BJ (cell line): Measurements from ENCODE around the gene ABCF1. TPM values are rescaled to one million over a fixed set of nuclear protein-coding genes. Genes with fewer than 3 reads are reported as not detected.

Source experiments
- CTCF ChIA-PET: fragments of 350-600 bp; formaldehyde crosslinking; extraction: SDS; loops from one replicate; lab custom pipeline; 2021; ENCODE audit warnings: antibody characterized with exemption, inconsistent platforms; lab: Yijun Ruan, JAX
- POLR2A ChIA-PET: fragments of 300-600 bp; sonication (Branson Sonifier 250); formaldehyde crosslinking; extraction: SDS; loops from one replicate; lab custom pipeline; 2021; ENCODE audit warnings: antibody characterized with exemption; lab: Charles Lee
- DNase-seq: peaks from one replicate; pipeline ENCODE4 v3.0.0-alpha.2; 2011; ENCODE audit warnings: low read depth
- H3K27me3 ChIP-seq: 2 replicates; pipeline ENCODE4 v1.6.0; 2011; ENCODE audit warnings: low read length; ENCODE audit not compliant: control insufficient read depth, insufficient read depth
- H3K36me3 ChIP-seq: 2 replicates; pipeline ENCODE4 v1.5.1; 2011; ENCODE audit warnings: low read length; ENCODE audit not compliant: control insufficient read depth, insufficient read depth
- H3K4me3 ChIP-seq: 2 replicates; pipeline ENCODE4 v1.5.1; 2011; ENCODE audit warnings: low read depth, mild to moderate bottlenecking, control low read depth, low read length
- CTCF ChIP-seq: IDR thresholded peaks from 2 replicates; pipeline ENCODE4 v1.5.1; 2011; ENCODE audit warnings: low read depth, mild to moderate bottlenecking, control low read depth, inconsistent platforms, low read length, moderate library complexity; ENCODE audit not compliant: insufficient read depth
- polyA plus RNA-seq: library from polyadenylated mRNA; depleted of rRNA; stranded (reverse); fragments of >200 nt; gene quantifications from 2 replicates; pipeline ENCODE4 v1.2.3, GENCODE V29; 2011

ABCF1 gene
- polyA plus RNA-seq, 1 experiment, result 37.9 TPM

GRCh38 chr6:30555816-30556065 lies 15.5 kb upstream of the ABCF1 start:
- CTCF ChIA-PET, result interaction anchor here (1.7 to 5.3 kb wide), 5 partner anchors 10 to 74 kb away, joined by 5 to 37 read pairs (median 8); no protein-coding TSS in a partner anchor
- POLR2A ChIA-PET, result no interaction called here

DNA sequence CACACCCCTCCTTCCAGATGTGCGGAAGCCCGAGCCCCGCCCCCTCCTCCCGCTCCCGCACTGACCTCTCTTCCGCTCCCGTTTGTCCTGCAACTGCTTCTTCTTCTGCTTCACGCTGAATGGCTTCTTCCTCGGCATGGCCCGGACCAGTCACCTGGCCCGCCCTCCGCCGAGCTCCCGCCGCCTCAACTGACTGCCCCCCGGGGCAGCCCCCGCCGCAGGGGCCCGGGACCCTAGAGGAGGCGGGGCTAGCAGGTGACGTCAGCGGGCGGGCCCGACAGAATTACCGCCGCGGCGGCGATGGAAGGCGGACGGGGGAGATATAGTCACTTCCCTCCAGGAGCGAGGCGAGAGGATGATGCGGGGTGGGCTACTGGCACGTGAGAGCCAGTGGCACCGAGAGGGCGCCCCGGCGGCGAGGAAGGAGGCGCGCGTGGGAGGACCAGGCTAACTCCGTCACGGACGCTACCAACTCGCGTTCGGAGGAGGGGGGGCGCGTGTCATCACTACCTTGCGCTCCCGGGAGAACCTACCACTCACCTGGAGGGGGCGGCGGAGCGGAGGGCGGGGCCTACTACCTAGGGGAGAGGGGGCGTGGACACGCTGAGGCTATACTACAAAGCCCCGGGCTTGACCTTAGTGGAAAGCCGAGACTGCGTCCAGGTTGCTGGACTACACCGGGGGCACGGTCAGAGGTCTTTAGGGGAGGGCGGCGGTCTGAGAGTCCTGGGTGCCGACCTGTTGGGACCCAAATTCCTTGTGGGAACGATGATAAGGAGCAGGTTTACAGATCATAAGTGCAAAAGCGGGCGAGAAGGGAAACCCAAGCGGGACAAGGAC lies 15.0 kb upstream of the ABCF1 start, which contains the start of gene GNL1:
GNL1 (minus strand) TSS at position 424 of the 840 bp plus-strand sequence; CDS start at position 138, 286 bp downstream.
- peak within 1 kb of the TSS; percentile 65 for H3K4me3 ChIP-seq
- no peaks in the 10 kb centered on the region for H3K27me3 ChIP-seq
- POLR2A ChIA-PET, result no interaction called here
- TF ChIP-seq CTCF, result no peak; the same call in 1 of the 2 replicates
- H3K36me3 ChIP-seq, result peaks cover 14% of the 10 kb centered on the region
- peak; percentile 30 for DNase-seq
- CTCF ChIA-PET, result interaction anchor here (0.6 to 5.3 kb wide), 6 partner anchors 11 to 75 kb away, joined by 3 to 37 read pairs (median 7); partner anchors contain the start of gene ABCF1

More at GRCh38 chr6:30555816-30556065, 15.5 kb upstream of the ABCF1 start:
- Histone ChIP-seq H3K27me3 (no peaks in the 10 kb centered on the region), H3K4me3 (peak overlapping the region; percentile 65), H3K36me3 (peaks cover 18% of the 10 kb centered on the region)
- TF ChIP-seq CTCF, result no peak
- DNase-seq, result no peak

GRCh38 chr6:30556906-30557682 lies 14.1 kb upstream of the ABCF1 start, which contains the start of gene PRR3:
PRR3 (plus strand) TSS chr6:30557295; CDS start chr6:30557345, 50 bp downstream.
- no peaks in the 10 kb centered on the region for H3K27me3 ChIP-seq
- peak; percentile 44 for DNase-seq
- TF ChIP-seq CTCF, result no peak
- peaks cover 13% of the 10 kb centered on the region for H3K36me3 ChIP-seq
- POLR2A ChIA-PET, result interaction anchor here (1.0 kb wide), 1 partner anchor 14 kb away, joined by 3 read pairs; the partner anchor contains the start of gene ABCF1
- H3K4me3 ChIP-seq, result peak within 1 kb of the TSS; percentile 65
- CTCF ChIA-PET, result interaction anchor here (0.5 to 5.3 kb wide), 5 partner anchors 12 to 74 kb away, joined by 3 to 37 read pairs (median 4); partner anchors contain the start of gene ABCF1

DNA sequence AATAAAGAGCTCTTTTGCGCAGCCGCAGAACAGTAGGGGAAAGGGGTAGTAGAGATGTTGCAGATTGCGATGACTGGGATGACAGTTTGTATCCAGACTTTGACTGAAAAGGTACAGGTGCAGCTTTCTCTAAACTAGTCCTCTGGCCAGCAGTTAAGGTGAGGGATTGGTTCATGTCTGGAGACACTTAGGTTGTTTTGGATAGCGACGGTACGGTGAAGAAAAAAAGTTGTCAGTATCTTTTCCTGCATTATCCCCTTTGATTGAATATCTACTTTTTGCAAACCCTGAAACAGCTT lies 13.6 kb upstream of the ABCF1 start:
- CTCF ChIA-PET, result interaction anchor here (0.5 to 5.3 kb wide), 2 partner anchors 12 to 74 kb away, joined by 4 to 37 read pairs; no protein-coding TSS in a partner anchor
- TF ChIP-seq CTCF, result no peak
- peaks cover 12% of the 10 kb centered on the region for H3K36me3 ChIP-seq
- no peak for DNase-seq
- POLR2A ChIA-PET, result interaction anchor here (1.0 kb wide), 1 partner anchor 14 kb away, joined by 3 read pairs; the partner anchor contains the start of gene ABCF1
- H3K27me3 ChIP-seq, result no peaks in the 10 kb centered on the region
- peak overlapping the region; percentile 65 for H3K4me3 ChIP-seq

GRCh38 chr6:30560930-30561329 lies 10.3 kb upstream of the ABCF1 start:
- no peaks in the 10 kb centered on the region for H3K27me3 ChIP-seq
- ChIA-PET POLR2A (no interaction called here), CTCF (no interaction called here)
- DNase-seq, result no peak
- TF ChIP-seq CTCF, result no peak
- no peak overlapping the region for H3K4me3 ChIP-seq
- H3K36me3 ChIP-seq, result peaks cover 5% of the 10 kb centered on the region
